Measurements from ENCODE around the gene CHTOP. TPM values are rescaled to one million over a fixed set of nuclear protein-coding genes. Genes with fewer than 3 reads are reported as not detected.

CHTOP gene
- total and polyA plus RNA-seq, 2 of the 13 experiments (the other 11 are each of a cell fraction or from before 2014, with no cell fraction given) = 38.0 to 51.9 TPM

DNA sequence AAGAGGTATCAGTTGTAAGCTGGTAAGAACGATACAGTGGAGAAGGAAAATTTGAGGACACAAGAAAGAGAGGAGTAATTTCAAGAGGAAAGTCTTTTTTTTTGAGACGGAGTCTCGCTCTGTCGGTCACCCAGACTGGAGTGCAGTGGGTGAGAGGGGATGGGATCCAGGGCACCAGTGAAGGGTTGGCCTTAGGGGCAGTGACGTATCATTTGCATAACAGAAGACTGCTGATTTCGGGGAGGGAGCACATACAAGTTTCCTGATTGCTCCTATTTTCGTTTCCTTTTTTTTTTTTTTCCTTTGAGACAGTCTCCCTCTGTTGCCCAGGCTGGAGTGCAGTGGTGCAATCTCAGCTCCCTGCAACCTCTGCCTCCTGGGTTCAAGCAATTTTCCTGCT lies 10.8 kb upstream of the CHTOP start:
- H3K9ac ChIP-seq (ENCODE audit: insufficient read depth, low read depth, low read length) = no peak overlapping the region
- H2AFZ ChIP-seq (ENCODE audit: low read length) = no peak overlapping the region
- H3K4me2 ChIP-seq (ENCODE audit: low read depth, low read length) = no peak overlapping the region
- FAIRE-seq (no peak), DNase-seq (ENCODE audit: low spot score) (no peak), ATAC-seq (no peak)
- H3K27me3 ChIP-seq (ENCODE audit: control insufficient read depth in 1 of 2, insufficient read depth in 2 of 2, low read length in 2 of 2) = no peaks in the 10 kb centered on the region
- 94% methylated on average over 7 of the region's 7 CpGs for WGBS (ENCODE audit: low lambda C conversion rate)
- TF ChIP-seq, protein P1, sequence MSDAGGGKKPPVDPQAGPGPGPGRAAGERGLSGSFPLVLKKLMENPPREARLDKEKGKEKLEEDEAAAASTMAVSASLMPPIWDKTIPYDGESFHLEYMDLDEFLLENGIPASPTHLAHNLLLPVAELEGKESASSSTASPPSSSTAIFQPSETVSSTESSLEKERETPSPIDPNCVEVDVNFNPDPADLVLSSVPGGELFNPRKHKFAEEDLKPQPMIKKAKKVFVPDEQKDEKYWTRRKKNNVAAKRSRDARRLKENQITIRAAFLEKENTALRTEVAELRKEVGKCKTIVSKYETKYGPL (CRISPR knock-in tag; IDR thresholded peaks at IDR 0.05) = no peak
- TF ChIP-seq RCOR2 (CRISPR knock-in tag; IDR thresholded peaks at IDR 0.05) = no peak
- TF ChIP-seq HNRNPH1 (optimal IDR thresholded peaks at IDR 0.05; ENCODE audit: low read depth, low read length) = no peak
- no peak for TF ChIP-seq ZNF83 (CRISPR knock-in tag; IDR thresholded peaks at IDR 0.05; ENCODE audit: borderline replicate concordance)
- TF ChIP-seq SP2 (CRISPR knock-in tag; IDR thresholded peaks at IDR 0.05) = no peak
- TF ChIP-seq ARID5B (CRISPR knock-in tag; IDR thresholded peaks at IDR 0.05) = no peak
- TF ChIP-seq ZNF230 (CRISPR knock-in tag; IDR thresholded peaks at IDR 0.05) = no peak
- no peak for TF ChIP-seq NONO (IDR thresholded peaks at IDR 0.05)
- no peak for TF ChIP-seq NONO (CRISPR knock-in tag; conservative IDR thresholded peaks at IDR 0.05)
- TF ChIP-seq, protein P2, sequence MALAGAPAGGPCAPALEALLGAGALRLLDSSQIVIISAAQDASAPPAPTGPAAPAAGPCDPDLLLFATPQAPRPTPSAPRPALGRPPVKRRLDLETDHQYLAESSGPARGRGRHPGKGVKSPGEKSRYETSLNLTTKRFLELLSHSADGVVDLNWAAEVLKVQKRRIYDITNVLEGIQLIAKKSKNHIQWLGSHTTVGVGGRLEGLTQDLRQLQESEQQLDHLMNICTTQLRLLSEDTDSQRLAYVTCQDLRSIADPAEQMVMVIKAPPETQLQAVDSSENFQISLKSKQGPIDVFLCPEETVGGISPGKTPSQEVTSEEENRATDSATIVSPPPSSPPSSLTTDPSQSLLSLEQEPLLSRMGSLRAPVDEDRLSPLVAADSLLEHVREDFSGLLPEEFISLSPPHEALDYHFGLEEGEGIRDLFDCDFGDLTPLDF (CRISPR knock-in tag; IDR thresholded peaks at IDR 0.05) = no peak
- TF ChIP-seq, protein P3, sequence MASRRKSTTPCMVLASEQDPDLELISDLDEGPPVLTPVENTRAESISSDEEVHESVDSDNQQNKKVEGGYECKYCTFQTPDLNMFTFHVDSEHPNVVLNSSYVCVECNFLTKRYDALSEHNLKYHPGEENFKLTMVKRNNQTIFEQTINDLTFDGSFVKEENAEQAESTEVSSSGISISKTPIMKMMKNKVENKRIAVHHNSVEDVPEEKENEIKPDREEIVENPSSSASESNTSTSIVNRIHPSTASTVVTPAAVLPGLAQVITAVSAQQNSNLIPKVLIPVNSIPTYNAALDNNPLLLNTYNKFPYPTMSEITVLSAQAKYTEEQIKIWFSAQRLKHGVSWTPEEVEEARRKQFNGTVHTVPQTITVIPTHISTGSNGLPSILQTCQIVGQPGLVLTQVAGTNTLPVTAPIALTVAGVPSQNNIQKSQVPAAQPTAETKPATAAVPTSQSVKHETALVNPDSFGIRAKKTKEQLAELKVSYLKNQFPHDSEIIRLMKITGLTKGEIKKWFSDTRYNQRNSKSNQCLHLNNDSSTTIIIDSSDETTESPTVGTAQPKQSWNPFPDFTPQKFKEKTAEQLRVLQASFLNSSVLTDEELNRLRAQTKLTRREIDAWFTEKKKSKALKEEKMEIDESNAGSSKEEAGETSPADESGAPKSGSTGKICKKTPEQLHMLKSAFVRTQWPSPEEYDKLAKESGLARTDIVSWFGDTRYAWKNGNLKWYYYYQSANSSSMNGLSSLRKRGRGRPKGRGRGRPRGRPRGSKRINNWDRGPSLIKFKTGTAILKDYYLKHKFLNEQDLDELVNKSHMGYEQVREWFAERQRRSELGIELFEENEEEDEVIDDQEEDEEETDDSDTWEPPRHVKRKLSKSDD (CRISPR knock-in tag; IDR thresholded peaks at IDR 0.05; ENCODE audit: low read depth) = no peak
- TF ChIP-seq, protein P4, sequence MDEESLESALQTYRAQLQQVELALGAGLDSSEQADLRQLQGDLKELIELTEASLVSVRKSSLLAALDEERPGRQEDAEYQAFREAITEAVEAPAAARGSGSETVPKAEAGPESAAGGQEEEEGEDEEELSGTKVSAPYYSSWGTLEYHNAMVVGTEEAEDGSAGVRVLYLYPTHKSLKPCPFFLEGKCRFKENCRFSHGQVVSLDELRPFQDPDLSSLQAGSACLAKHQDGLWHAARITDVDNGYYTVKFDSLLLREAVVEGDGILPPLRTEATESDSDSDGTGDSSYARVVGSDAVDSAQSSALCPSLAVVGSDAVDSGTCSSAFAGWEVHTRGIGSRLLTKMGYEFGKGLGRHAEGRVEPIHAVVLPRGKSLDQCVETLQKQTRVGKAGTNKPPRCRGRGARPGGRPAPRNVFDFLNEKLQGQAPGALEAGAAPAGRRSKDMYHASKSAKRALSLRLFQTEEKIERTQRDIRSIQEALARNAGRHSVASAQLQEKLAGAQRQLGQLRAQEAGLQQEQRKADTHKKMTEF (CRISPR knock-in tag; IDR thresholded peaks at IDR 0.05) = no peak
- no peak for TF ChIP-seq HNRNPK (IDR thresholded peaks at IDR 0.05; ENCODE audit: low read depth, low read length, poor library complexity, severe bottlenecking)
- H4K20me1 ChIP-seq (ENCODE audit: insufficient read depth, low read length) = no peaks in the 10 kb centered on the region
- peaks cover 22% of the 10 kb centered on the region for H3K4me1 ChIP-seq (ENCODE audit: insufficient read depth, low read length)
- POLR2A ChIA-PET = interaction anchor here (1.3 to 15.2 kb wide), 2 partner anchors 11 to 12 kb away, joined by 3 to 390 read pairs; partner anchors contain the start of genes CHTOP, S100A14 and S100A16
- BruUV-seq (replicated peaks) = no TSS peak
- H3K36me3 ChIP-seq (replicated peaks in 1 of 2; ENCODE audit: control insufficient read depth in 1 of 2, insufficient read depth in 2 of 2, low read length in 2 of 2) = peaks cover 3% of the 10 kb centered on the region in 2 experiments; a peak in 3 of 5 replicates
- peaks cover 11% of the 10 kb centered on the region for H3K79me2 ChIP-seq (ENCODE audit: insufficient read depth, low read length)
- no peak overlapping the region for H3K4me3 ChIP-seq (replicated peaks in 1 of 3; ENCODE audit: insufficient read depth in 1 of 3, low read depth in 2 of 3, low read length in 3 of 3)
- no peak overlapping the region for H3K27ac ChIP-seq (ENCODE audit: extremely low read length, insufficient read depth, low read length)
- intact Hi-C loops (cut with micrococcal nuclease; ENCODE audit: unreplicated experiment) (no loop called here), in situ Hi-C loops (cut with HindIII; ENCODE audit: extremely low pct_ligation_motif_present, low pct_unique_long_range_greater_than_20kb) (no loop called here)
- CTCF ChIA-PET (ENCODE audit: low intra/inter-chr PET ratio, low total read pairs) = no interaction called here
- H3K9me3 ChIP-seq (ENCODE audit: low read length) = no peaks in the 10 kb centered on the region

Measured in HepG2 (cell line).